ENCODE data around the gene ODF2L. TPM values are rescaled to one million over a fixed set of nuclear protein-coding genes. Genes with fewer than 3 reads are reported as not detected.
A peak's percentile ranks its signal among the peaks of the same experiment; 100 is the strongest.

ODF2L gene
- total and polyA plus RNA-seq, 2 experiments from 2014 or later, result 29.6 to 36.6 TPM

GRCh38 chr1:86388777-86389176 is 7.3 kb downstream of the ODF2L start:
- Histone ChIP-seq H3K4me3 (no peak overlapping the region), H3K27me3 (no peaks in the 10 kb centered on the region), H3K9me3 (ENCODE audit: low read depth) (no peaks in the 10 kb centered on the region), H3K27ac (no peak overlapping the region), H3K4me1 (ENCODE audit: low read depth) (peaks cover 11% of the 10 kb centered on the region), H3K36me3 (no peaks in the 10 kb centered on the region)
- peak in 1 of 2 donors; percentile 24 for DNase-seq (ENCODE audit: low read depth in 1 of 2, low spot score in 1 of 2)
- TF ChIP-seq CTCF (IDR thresholded peaks at IDR 0.05; ENCODE audit: low read depth, low read length), result no peak

- Histone ChIP-seq H3K27ac (no peak overlapping the region), H3K4me3 (no peak overlapping the region), H3K36me3 (no peaks in the 10 kb centered on the region), H3K27me3 (no peaks in the 10 kb centered on the region), H3K9me3 (ENCODE audit: low read depth) (no peaks in the 10 kb centered on the region), H3K4me1 (ENCODE audit: low read depth) (peaks cover 11% of the 10 kb centered on the region)
- no peak for TF ChIP-seq CTCF (IDR thresholded peaks at IDR 0.05; ENCODE audit: low read depth, low read length)
- peak in 1 of 2 donors; percentile 23 for DNase-seq (ENCODE audit: low read depth in 1 of 2, low spot score in 1 of 2)
These were observed 8.1 kb downstream of the ODF2L start for GRCh38 chr1:86387916-86388627.

- H3K27me3 ChIP-seq, result no peaks in the 10 kb centered on the region
- no peaks in the 10 kb centered on the region for H3K36me3 ChIP-seq
- peaks cover 11% of the 10 kb centered on the region for H3K4me1 ChIP-seq (ENCODE audit: low read depth)
- peak in 1 of 2 donors; percentile 46 for DNase-seq (ENCODE audit: low read depth in 1 of 2, low spot score in 1 of 2)
- H3K4me3 ChIP-seq, result no peak overlapping the region
- H3K9me3 ChIP-seq (ENCODE audit: low read depth), result no peaks in the 10 kb centered on the region
- no peak for TF ChIP-seq CTCF (IDR thresholded peaks at IDR 0.05; ENCODE audit: low read depth, low read length)
- no peak overlapping the region for H3K27ac ChIP-seq
These were observed 13.2 kb downstream of the ODF2L start for GRCh38 chr1:86382878-86383277.

GRCh38 chr1:86381223-86381622 is 14.9 kb downstream of the ODF2L start:
- Histone ChIP-seq H3K27me3 (no peaks in the 10 kb centered on the region), H3K36me3 (no peaks in the 10 kb centered on the region), H3K9me3 (ENCODE audit: low read depth) (no peaks in the 10 kb centered on the region), H3K4me3 (no peak overlapping the region), H3K4me1 (ENCODE audit: low read depth) (peaks cover 6% of the 10 kb centered on the region), H3K27ac (no peak overlapping the region)
- DNase-seq (ENCODE audit: low read depth in 1 of 2, low spot score in 1 of 2), result no peak
- no peak for TF ChIP-seq CTCF (IDR thresholded peaks at IDR 0.05; ENCODE audit: low read depth, low read length)

- DNase-seq (ENCODE audit: low read depth in 1 of 2, low spot score in 1 of 2), result peak; percentile 50 to 90
- Histone ChIP-seq H3K36me3 (peaks cover 6% of the 10 kb centered on the region), H3K4me1 (ENCODE audit: low read depth) (no peaks in the 10 kb centered on the region), H3K4me3 (no peak overlapping the region), H3K27me3 (no peaks in the 10 kb centered on the region), H3K9me3 (ENCODE audit: low read depth) (no peaks in the 10 kb centered on the region), H3K27ac (no peak overlapping the region)
- peak; percentile 67 for TF ChIP-seq CTCF (IDR thresholded peaks at IDR 0.05; ENCODE audit: low read depth, low read length)
These were observed 15.8 kb downstream of the ODF2L start for GRCh38 chr1:86380257-86380861.
